Measurements from ENCODE around the gene SLC41A1. TPM values are rescaled to one million over a fixed set of nuclear protein-coding genes. Genes with fewer than 3 reads are reported as not detected.

Gene SLC41A1
- total RNA-seq, 1 experiment from 2014 or later = 15.7 TPM

- no peak for DNase-seq (ENCODE audit: low spot score)
Observed at GRCh38 chr1:205787287-205787916, 25.6 kb downstream of the SLC41A1 start.

GRCh38 chr1:205786601-205787000, 26.4 kb downstream of the SLC41A1 start:
- DNase-seq (ENCODE audit: low spot score) = no peak

GRCh38 chr1:205785446-205785845, 27.6 kb downstream of the SLC41A1 start:
- no peak for DNase-seq (ENCODE audit: low spot score)

- no peak for DNase-seq (ENCODE audit: low spot score)
Observed at GRCh38 chr1:205783904-205784303, 29.1 kb downstream of the SLC41A1 start.

GRCh38 chr1:205783433-205783795, 29.6 kb downstream of the SLC41A1 start:
- no peak for DNase-seq (ENCODE audit: low spot score)

- DNase-seq (ENCODE audit: low spot score) = no peak
Observed at GRCh38 chr1:205782627-205783432, 30.2 kb downstream of the SLC41A1 start.

- no peak for DNase-seq (ENCODE audit: low spot score)
Observed at GRCh38 chr1:205780335-205780734, 32.7 kb downstream of the SLC41A1 start.

GRCh38 chr1:205777994-205778393, 35.0 kb downstream of the SLC41A1 start:
- no peak for DNase-seq (ENCODE audit: low spot score)

GRCh38 chr1:205775717-205776056, 37.3 kb downstream of the SLC41A1 start:
- no peak for DNase-seq (ENCODE audit: low spot score)

- DNase-seq (ENCODE audit: low spot score) = peak; percentile 68
Observed at GRCh38 chr1:205775015-205775716, 37.8 kb downstream of the SLC41A1 start, which contains the start of gene RAB29. Gene RAB29, minus strand, starts transcription at chr1:205775482. Its CDS starts 526 bp downstream, at chr1:205774956.

GRCh38 chr1:205774198-205775014, 38.6 kb downstream of the SLC41A1 start:
- no peak for DNase-seq (ENCODE audit: low spot score)

GRCh38 chr1:205772607-205773032, 40.4 kb downstream of the SLC41A1 start:
- DNase-seq (ENCODE audit: low spot score) = no peak

GRCh38 chr1:205770618-205771017, 42.4 kb downstream of the SLC41A1 start:
- no peak for DNase-seq (ENCODE audit: low spot score)

- DNase-seq (ENCODE audit: low spot score) = no peak
Observed at GRCh38 chr1:205769641-205770365, 43.2 kb downstream of the SLC41A1 start.

- no peak for DNase-seq (ENCODE audit: low spot score)
Observed at GRCh38 chr1:205767248-205767647, 45.8 kb downstream of the SLC41A1 start.

- no peak for DNase-seq (ENCODE audit: low spot score)
Observed at GRCh38 chr1:205766570-205766969, 46.4 kb downstream of the SLC41A1 start.

- peak; percentile 14 for DNase-seq (ENCODE audit: low spot score)
Observed at GRCh38 chr1:205766038-205766437, 47.0 kb downstream of the SLC41A1 start.

- DNase-seq (ENCODE audit: low spot score) = no peak
Observed at GRCh38 chr1:205764578-205764977, 48.4 kb downstream of the SLC41A1 start.

GRCh38 chr1:205763980-205764379, 49.0 kb downstream of the SLC41A1 start:
- DNase-seq (ENCODE audit: low spot score) = no peak

GRCh38 chr1:205760606-205761005, 52.4 kb downstream of the SLC41A1 start:
- no peak for DNase-seq (ENCODE audit: low spot score)

- DNase-seq (ENCODE audit: low spot score) = no peak
Observed at GRCh38 chr1:205756552-205756951, 56.4 kb downstream of the SLC41A1 start.
